NB4 (cell line): ENCODE results near the gene SCYGR4.
"Not testable (repeated sequence)": the region's sequence is repeated elsewhere in the genome, so short reads cannot be mapped to it uniquely, and the experiment has no call there.

Experiments
- DNase-seq: peaks from one replicate; pipeline ENCODE4 v3.0.0; 2010; ENCODE audit warnings: low read depth
- H3K4me3 ChIP-seq: one replicate; pipeline ENCODE4 v1.5.1; 2011; ENCODE audit warnings: mild to moderate bottlenecking, low read depth, low read length, moderate library complexity
- CTCF ChIP-seq: IDR thresholded peaks from one replicate; pipeline ENCODE4 v1.5.1; 2012; ENCODE audit warnings: low read depth, low read length
- MAX ChIP-seq: IDR thresholded peaks from 2 replicates; pipeline ENCODE4 v1.6.1; 2011; ENCODE audit warnings: low read depth, low read length
- MYC ChIP-seq: IDR thresholded peaks from 2 replicates; pipeline ENCODE4 v1.6.1; 2011; ENCODE audit warnings: low read depth, low read length
- POLR2A ChIP-seq: IDR thresholded peaks from 2 replicates; pipeline ENCODE4 v1.6.1; 2011; ENCODE audit warnings: mild to moderate bottlenecking; ENCODE audit not compliant: insufficient read length; ENCODE audit errors: extremely low read depth

The SCYGR4 gene

GRCh38 chr2:227597998-227598397 lies 19.3 kb upstream of the SCYGR4 start:
- no peak for DNase-seq
- no peak for TF ChIP-seq MAX
- no peak for TF ChIP-seq POLR2A
- TF ChIP-seq MYC, result no peak
- no peak for TF ChIP-seq CTCF
- no peak overlapping the region for H3K4me3 ChIP-seq

GRCh38 chr2:227598835-227599503 lies 18.3 kb upstream of the SCYGR4 start, which contains the start of gene SCYGR2:
TSS of gene SCYGR2 (plus strand) at chr2:227598893. CDS start at chr2:227598893, 0 bp downstream.
- not testable (repeated sequence) for H3K4me3 ChIP-seq, DNase-seq

GRCh38 chr2:227602358-227602757 lies 14.9 kb upstream of the SCYGR4 start:
- no peak for DNase-seq
- H3K4me3 ChIP-seq, result no peak overlapping the region
- no peak for TF ChIP-seq POLR2A
- TF ChIP-seq MAX, result no peak
- no peak for TF ChIP-seq CTCF
- TF ChIP-seq MYC, result no peak

GRCh38 chr2:227606476-227606875 lies 10.8 kb upstream of the SCYGR4 start:
- TF ChIP-seq POLR2A (no peak), MYC (no peak), CTCF (no peak), MAX (no peak)
- DNase-seq, result no peak
- H3K4me3 ChIP-seq, result no peak overlapping the region

- TF ChIP-seq MYC, result no peak
- TF ChIP-seq POLR2A, result no peak
- TF ChIP-seq CTCF, result no peak
- TF ChIP-seq MAX, result no peak
- no peak for DNase-seq
- H3K4me3 ChIP-seq, result no peak overlapping the region
Observed at GRCh38 chr2:227607941-227608340, 9.4 kb upstream of the SCYGR4 start.

- peak; percentile 77 for DNase-seq
- H3K4me3 ChIP-seq, result no peak overlapping the region
- TF ChIP-seq CTCF, result no peak
- no peak for TF ChIP-seq MYC
- no peak for TF ChIP-seq POLR2A
- TF ChIP-seq MAX, result no peak
Observed at GRCh38 chr2:227608561-227609338, 8.5 kb upstream of the SCYGR4 start.
